HEK293T (cell line): ENCODE data around the gene TNPO3.

Experiments
- CTCF ChIA-PET: fragments of 350-600 bp; formaldehyde crosslinking; extraction: SDS; loops from one replicate; lab custom pipeline; 2021; ENCODE audit warnings: antibody characterized with exemption, inconsistent platforms; lab: Yijun Ruan, JAX
- POLR2A ChIA-PET: fragments of 350-600 bp; formaldehyde crosslinking; extraction: SDS; loops from one replicate; lab custom pipeline; 2020; ENCODE audit warnings: antibody characterized with exemption, inconsistent platforms; lab: Yijun Ruan, JAX
- DNase-seq: peaks from one replicate; pipeline ENCODE4 v3.0.0; 2012; ENCODE audit warnings: mixed read lengths; ENCODE audit errors: extremely low spot score
- ARNT ChIP-seq: fragments of 450-650 bp; IDR thresholded peaks from 2 replicates; pipeline ENCODE4 v1.6.1; 2017; ENCODE audit warnings: mild to moderate bottlenecking
- BHLHE40 ChIP-seq: fragments of 450-650 bp; IDR thresholded peaks from 2 replicates; pipeline ENCODE4 v1.6.1; 2016; ENCODE audit warnings: mild to moderate bottlenecking, moderate library complexity, borderline replicate concordance
- CTBP1 ChIP-seq: fragments of 450-650 bp; IDR thresholded peaks from 2 replicates; pipeline ENCODE4 v1.6.1; 2016; ENCODE audit warnings: borderline replicate concordance
- ELF4 ChIP-seq: fragments of 450-650 bp; IDR thresholded peaks from 2 replicates; pipeline ENCODE4 v1.6.1; 2017; ENCODE audit warnings: antibody characterized with exemption
- FOXA1 ChIP-seq: fragments of 450-650 bp; IDR thresholded peaks from 2 replicates; pipeline ENCODE4 v1.6.1; 2016; ENCODE audit warnings: mild to moderate bottlenecking
- FOXK2 ChIP-seq: fragments of 450-650 bp; IDR thresholded peaks from 2 replicates; pipeline ENCODE4 v1.6.1; 2016; ENCODE audit warnings: mild to moderate bottlenecking
- FOXM1 ChIP-seq: fragments of 450-650 bp; IDR thresholded peaks from 2 replicates; pipeline ENCODE4 v1.6.1; 2017; ENCODE audit warnings: mild to moderate bottlenecking, borderline replicate concordance
- HDGF ChIP-seq: fragments of 450-650 bp; IDR thresholded peaks from 2 replicates; pipeline ENCODE4 v1.6.1; 2017; ENCODE audit warnings: antibody characterized with exemption, borderline replicate concordance
- L3MBTL2 ChIP-seq: fragments of 450-650 bp; conservative IDR thresholded peaks from 2 replicates; pipeline ENCODE4 v1.6.1; 2016; ENCODE audit warnings: mild to moderate bottlenecking
- LEF1 ChIP-seq: fragments of 450-650 bp; IDR thresholded peaks from 2 replicates; pipeline ENCODE4 v1.6.1; 2017; ENCODE audit warnings: mild to moderate bottlenecking, borderline replicate concordance
- NFRKB ChIP-seq: fragments of 450-650 bp; IDR thresholded peaks from 2 replicates; pipeline ENCODE4 v1.6.1; 2016; ENCODE audit warnings: mild to moderate bottlenecking, moderate library complexity
- SP1 ChIP-seq: fragments of 450-650 bp; IDR thresholded peaks from 2 replicates; pipeline ENCODE4 v1.6.1; 2017
- SUZ12 ChIP-seq: fragments of 450-650 bp; IDR thresholded peaks from 2 replicates; pipeline ENCODE4 v1.6.1; 2016; ENCODE audit warnings: mild to moderate bottlenecking
- TARDBP ChIP-seq: fragments of 450-650 bp; IDR thresholded peaks from 2 replicates; pipeline ENCODE4 v1.6.1; 2016
- ZNF384 ChIP-seq: fragments of 450-650 bp; IDR thresholded peaks from 2 replicates; pipeline ENCODE4 v1.6.1; 2016
- TF ChIP-seq, protein P1 (sequence below): fragments of 450-650 bp; IDR thresholded peaks from 2 replicates; pipeline ENCODE4 v1.6.1; 2016

Gene TNPO3

DNA sequence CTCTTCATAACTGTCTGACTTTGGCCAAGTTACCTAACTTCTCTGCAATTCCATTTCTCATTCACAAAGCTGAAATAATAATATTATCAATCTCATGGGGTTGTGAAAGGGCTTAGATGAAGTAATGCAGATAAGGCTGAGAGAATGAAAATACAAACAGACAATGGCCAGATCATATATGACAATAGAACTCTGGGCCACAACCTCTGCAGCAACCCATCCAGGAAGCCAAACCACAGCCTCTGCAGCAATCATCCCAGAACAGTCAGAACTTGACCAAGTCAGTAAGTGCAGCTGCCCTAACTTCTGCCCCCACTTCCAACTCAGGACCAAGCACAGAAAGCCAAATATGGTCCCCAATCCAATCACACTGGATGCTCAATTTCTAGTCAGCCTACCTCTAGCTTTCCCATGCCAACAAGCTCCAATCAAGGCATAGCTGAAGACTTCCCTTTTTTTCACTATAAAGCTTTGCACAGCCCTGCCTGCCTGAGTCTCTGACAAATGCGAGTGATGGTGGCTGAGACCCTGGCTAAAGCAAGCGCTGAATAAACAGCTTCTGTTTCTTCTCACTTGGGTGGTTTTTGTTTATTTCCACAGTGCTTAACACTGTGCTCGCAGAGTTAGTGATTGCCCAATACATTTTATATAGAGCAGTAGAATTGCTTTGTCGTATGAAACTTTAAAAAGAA is 34.8 kb upstream of the TNPO3 start:
- TF ChIP-seq FOXM1 (no peak), ZNF384 (no peak), CTBP1 (no peak), FOXK2 (no peak), ARNT (no peak), L3MBTL2 (no peak), BHLHE40 (no peak), HDGF (no peak), FOXA1 (no peak), TARDBP (no peak), ELF4 (no peak), LEF1 (no peak), SUZ12 (no peak), NFRKB (no peak), SP1 (no peak)
- TF ChIP-seq, protein P1, sequence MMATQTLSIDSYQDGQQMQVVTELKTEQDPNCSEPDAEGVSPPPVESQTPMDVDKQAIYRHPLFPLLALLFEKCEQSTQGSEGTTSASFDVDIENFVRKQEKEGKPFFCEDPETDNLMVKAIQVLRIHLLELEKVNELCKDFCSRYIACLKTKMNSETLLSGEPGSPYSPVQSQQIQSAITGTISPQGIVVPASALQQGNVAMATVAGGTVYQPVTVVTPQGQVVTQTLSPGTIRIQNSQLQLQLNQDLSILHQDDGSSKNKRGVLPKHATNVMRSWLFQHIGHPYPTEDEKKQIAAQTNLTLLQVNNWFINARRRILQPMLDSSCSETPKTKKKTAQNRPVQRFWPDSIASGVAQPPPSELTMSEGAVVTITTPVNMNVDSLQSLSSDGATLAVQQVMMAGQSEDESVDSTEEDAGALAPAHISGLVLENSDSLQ: no peak
- ChIA-PET CTCF (interaction anchor here (0.6 kb wide), 1 partner anchor 79 kb away, joined by 7 read pairs; no protein-coding TSS in a partner anchor), POLR2A (interaction anchor here (1.4 kb wide), 1 partner anchor 35 kb away, joined by 3 read pairs; the partner anchor contains the start of gene TNPO3)
- no peak for DNase-seq

DNA sequence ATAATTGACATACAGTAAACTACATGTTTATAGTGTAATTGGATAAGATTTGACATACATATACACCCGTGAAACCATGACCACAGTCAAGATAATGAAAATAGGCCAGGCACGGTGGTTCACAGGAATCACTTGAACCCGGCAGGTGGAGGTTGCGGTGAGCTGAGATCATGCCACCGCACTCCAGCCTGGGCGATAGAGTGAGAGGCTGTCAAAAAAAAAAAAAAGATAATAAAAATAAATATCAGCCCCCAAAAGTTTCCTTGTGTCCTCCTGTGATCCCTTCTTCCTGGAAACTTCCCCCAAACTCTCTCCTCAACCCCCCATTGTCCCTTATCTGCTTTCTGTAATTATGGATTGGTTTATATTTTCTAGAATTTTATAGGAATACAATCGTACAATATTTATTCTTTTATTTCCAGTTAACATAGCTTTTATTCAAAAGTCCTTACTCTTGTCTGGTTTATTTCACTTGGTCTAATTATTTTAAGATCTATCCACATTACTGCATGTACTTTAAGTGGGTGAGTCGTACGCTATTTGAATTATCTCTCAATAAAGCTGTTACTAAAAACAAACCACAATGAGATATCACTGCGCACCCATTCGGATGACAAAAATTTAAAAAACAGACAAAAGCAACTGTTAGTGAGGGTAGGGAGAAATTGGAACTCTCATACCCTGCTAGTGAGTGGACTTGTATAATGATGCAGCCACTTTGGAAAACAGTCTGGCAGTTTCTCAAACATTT is 30.1 kb upstream of the TNPO3 start:
- CTCF ChIA-PET: interaction anchor here (0.6 kb wide), 1 partner anchor 59 kb away, joined by 3 read pairs; no protein-coding TSS in a partner anchor
- POLR2A ChIA-PET: no interaction called here
- no peak for DNase-seq
- TF ChIP-seq ARNT (no peak), CTBP1 (no peak), FOXA1 (no peak), TARDBP (no peak), FOXM1 (no peak), NFRKB (no peak)

DNA sequence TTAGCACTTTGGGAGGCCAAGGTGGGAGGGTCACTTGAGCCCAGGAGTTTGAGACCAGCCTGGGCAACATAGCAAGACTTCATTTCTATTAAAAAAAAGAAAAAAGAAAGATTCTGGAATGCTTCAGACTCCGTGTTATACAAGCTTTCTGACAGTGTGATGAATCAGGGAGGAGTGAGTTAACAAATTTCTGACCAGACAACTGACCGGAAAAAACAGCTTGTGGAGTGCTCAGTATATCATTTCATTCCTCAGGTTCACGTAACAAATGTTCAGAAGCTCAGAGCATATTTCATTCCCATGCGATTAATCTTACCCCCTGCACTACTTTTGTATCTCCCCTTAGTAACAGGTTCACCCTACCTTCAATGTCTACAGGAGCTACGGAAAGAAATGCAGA is 28.6 kb upstream of the TNPO3 start:
- ChIA-PET POLR2A (no interaction called here), CTCF (no interaction called here)
- no peak for DNase-seq
- TF ChIP-seq L3MBTL2 (no peak), LEF1 (no peak), SP1 (no peak), ELF4 (no peak), BHLHE40 (no peak), NFRKB (no peak), ZNF384 (no peak), FOXK2 (no peak), HDGF (no peak), SUZ12 (no peak), FOXM1 (no peak), FOXA1 (no peak), CTBP1 (no peak)

DNA sequence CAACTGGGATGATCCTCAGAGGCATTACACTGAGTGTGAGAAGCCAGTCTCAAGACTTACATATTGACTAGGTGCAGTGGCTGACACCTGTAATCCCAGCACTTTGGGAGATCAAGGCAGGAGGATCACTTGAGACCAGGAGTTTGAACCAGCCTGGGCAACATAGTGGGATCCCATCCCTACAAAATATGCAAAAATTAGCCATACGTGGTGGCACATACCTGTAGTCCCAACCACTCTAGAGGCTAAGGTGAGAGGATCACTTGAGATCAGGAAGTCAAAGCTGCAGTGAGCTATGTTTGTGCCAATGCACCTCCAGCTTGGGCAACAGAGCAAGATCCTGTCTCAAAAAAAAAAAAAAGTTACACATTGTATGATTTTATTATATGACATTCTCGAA is 23.5 kb upstream of the TNPO3 start:
- no peak for DNase-seq
- TF ChIP-seq NFRKB (no peak), SP1 (no peak), L3MBTL2 (no peak), HDGF (no peak), FOXM1 (no peak), ZNF384 (no peak), TARDBP (no peak), FOXA1 (no peak), BHLHE40 (no peak), ELF4 (no peak), LEF1 (no peak), FOXK2 (no peak), SUZ12 (no peak), ARNT (no peak), CTBP1 (no peak)
- TF ChIP-seq, protein P1: no peak
- CTCF ChIA-PET: interaction anchor here (0.9 kb wide), 1 partner anchor 13 kb away, joined by 3 read pairs; no protein-coding TSS in a partner anchor
- POLR2A ChIA-PET: no interaction called here

DNA sequence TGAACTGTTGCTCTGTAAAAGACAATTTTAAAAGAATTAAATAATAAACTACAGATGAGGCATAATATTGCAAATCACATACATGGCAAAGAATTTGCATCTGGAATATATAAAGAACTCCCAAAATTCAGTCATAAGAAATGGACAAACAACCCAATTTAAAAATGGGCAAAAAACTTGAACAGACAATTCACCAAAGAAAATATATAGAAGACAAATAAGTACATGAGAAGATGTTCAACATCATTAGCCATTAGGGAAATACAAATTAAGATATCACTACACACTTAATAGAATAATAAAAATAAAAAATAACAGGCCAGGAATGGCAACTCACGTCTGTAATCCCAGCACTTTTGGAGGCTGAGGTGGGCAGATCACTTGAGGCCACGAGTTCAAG is 22.0 kb upstream of the TNPO3 start:
- ChIA-PET POLR2A (no interaction called here), CTCF (no interaction called here)
- TF ChIP-seq SUZ12 (no peak), ZNF384 (no peak), LEF1 (no peak), BHLHE40 (no peak), FOXK2 (no peak), FOXA1 (no peak), TARDBP (no peak), ELF4 (no peak), ARNT (no peak)
- no peak for DNase-seq

DNA sequence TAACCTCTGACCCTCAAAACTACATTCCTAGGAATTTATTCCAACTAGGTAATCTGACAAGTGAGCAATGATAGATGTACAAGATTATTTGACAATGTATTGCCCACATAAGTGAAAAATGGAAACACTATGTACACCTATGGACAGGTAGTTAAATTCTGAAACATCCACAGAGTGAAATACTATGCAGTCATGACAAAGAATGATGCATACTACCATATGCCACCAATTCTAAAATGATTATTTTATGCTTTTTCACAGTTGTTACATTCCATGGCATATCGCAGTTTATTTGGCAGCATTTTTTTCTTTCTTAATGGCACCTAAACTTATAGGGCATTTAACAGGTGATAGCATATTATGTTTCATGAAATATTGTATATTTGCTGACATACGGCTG is 20.1 kb upstream of the TNPO3 start:
- ChIA-PET POLR2A (no interaction called here), CTCF (no interaction called here)
- DNase-seq: no peak
- TF ChIP-seq FOXK2 (no peak), FOXM1 (no peak), SUZ12 (no peak), CTBP1 (no peak), ZNF384 (no peak), ARNT (no peak), LEF1 (no peak), NFRKB (no peak), SP1 (no peak), BHLHE40 (no peak), TARDBP (no peak), L3MBTL2 (no peak), FOXA1 (no peak), HDGF (no peak), ELF4 (no peak)
- TF ChIP-seq, protein P1: no peak
